Upper lobe of right lung (tissue), 1 donor: ENCODE results near the gene MED25. TPM values are rescaled to one million over a fixed set of nuclear protein-coding genes. Genes with fewer than 3 reads are reported as not detected.

Source experiments
- ATAC-seq: fragments of 200-7000 bp; cut with Tn5 transposase; one replicate; pipeline ENCODE4 v1.9.1; 2020; ENCODE audit warnings: mild to moderate bottlenecking, moderate library complexity
- DNase-seq: peaks from one replicate; pipeline ENCODE4 v3.0.0-alpha.2; 2020
- H3K27ac ChIP-seq: fragments of 200-600 bp; one replicate; pipeline ENCODE4 v1.8.0; 2022
- H3K27me3 ChIP-seq: fragments of 200-600 bp; one replicate; pipeline ENCODE4 v1.8.0; 2022; ENCODE audit warnings: mild to moderate bottlenecking
- H3K36me3 ChIP-seq: fragments of 200-600 bp; one replicate; pipeline ENCODE4 v1.8.0; 2022
- H3K4me1 ChIP-seq: fragments of 200-600 bp; one replicate; pipeline ENCODE4 v1.8.0; 2022
- H3K4me3 ChIP-seq: fragments of 200-600 bp; one replicate; pipeline ENCODE4 v1.8.0; 2022; ENCODE audit warnings: mild to moderate bottlenecking
- H3K9me3 ChIP-seq: fragments of 200-600 bp; one replicate; pipeline ENCODE4 v1.8.0; 2022
- CTCF ChIP-seq: fragments of 200-600 bp; IDR thresholded peaks from one replicate; pipeline ENCODE4 v1.8.0; 2022; ENCODE audit warnings: antibody characterized with exemption
- intact Hi-C: fragments of 100-400 bp; cut with DNase I; formaldehyde crosslinking; loops from one replicate; pipeline ENCODE4 v1.11.0; 2022
- total RNA-seq: library from RNA; stranded (reverse); fragmentation: NEBNext Ultra II Directional; extraction: Animal tissue kit (Norgen Biotek cat#: 25700); gene quantifications from one replicate; pipeline ENCODE4 v1.2.1, GENCODE V29; 2021
- donor health status: DM: no; HTN: yes; CAD: no; lungs with severe emphysema.

The MED25 gene
- total RNA-seq, 1 donor from 2014 or later, result 45.9 TPM

GRCh38 chr19:49864890-49865289, 46.8 kb downstream of the MED25 start:
- Histone ChIP-seq H3K4me1 (peaks cover 27% of the 10 kb centered on the region), H3K27me3 (no peaks in the 10 kb centered on the region), H3K4me3 (no peak overlapping the region), H3K27ac (no peak overlapping the region), H3K9me3 (no peaks in the 10 kb centered on the region), H3K36me3 (peaks cover 45% of the 10 kb centered on the region)
- no peak for DNase-seq
- ATAC-seq, result no peak
- TF ChIP-seq CTCF, result no peak
- intact Hi-C loops, result no loop called here

- H3K4me3 ChIP-seq, result peak within 1 kb of the TSS; percentile 90
- H3K9me3 ChIP-seq, result no peaks in the 10 kb centered on the region
- H3K27ac ChIP-seq, result peak within 1 kb of the TSS; percentile 90
- DNase-seq, result peak; percentile 96
- peaks cover 36% of the 10 kb centered on the region for H3K4me1 ChIP-seq
- TF ChIP-seq CTCF, result no peak
- H3K27me3 ChIP-seq, result no peaks in the 10 kb centered on the region
- peak; percentile 78 for ATAC-seq
- intact Hi-C loops, result no loop called here
- peaks cover 24% of the 10 kb centered on the region for H3K36me3 ChIP-seq
Measured at GRCh38 chr19:49866933-49867782, 49.1 kb downstream of the MED25 start, which contains the start of gene PNKP. Gene PNKP (minus strand): TSS chr19:49867576. CDS start chr19:49867204, 372 bp downstream.

- H3K27me3 ChIP-seq, result no peaks in the 10 kb centered on the region
- H3K4me1 ChIP-seq, result peaks cover 36% of the 10 kb centered on the region
- TF ChIP-seq CTCF, result no peak
- DNase-seq (peak; percentile 95), ATAC-seq (peak; percentile 1)
- H3K4me3 ChIP-seq, result peak overlapping the region; percentile 45
- peak overlapping the region; percentile 90 for H3K27ac ChIP-seq
- intact Hi-C loops, result no loop called here
- no peaks in the 10 kb centered on the region for H3K9me3 ChIP-seq
- peaks cover 11% of the 10 kb centered on the region for H3K36me3 ChIP-seq
Measured at GRCh38 chr19:49869009-49869483, 51.0 kb downstream of the MED25 start.

- H3K9me3 ChIP-seq, result no peaks in the 10 kb centered on the region
- no peaks in the 10 kb centered on the region for H3K27me3 ChIP-seq
- ATAC-seq, result peak; percentile 85
- H3K36me3 ChIP-seq, result peaks cover 4% of the 10 kb centered on the region
- intact Hi-C loops, result no loop called here
- TF ChIP-seq CTCF, result peak; percentile 26
- H3K4me3 ChIP-seq, result peak overlapping the region; percentile 73
- peaks cover 36% of the 10 kb centered on the region for H3K4me1 ChIP-seq
- DNase-seq, result peak; percentile 97
- peak overlapping the region; percentile 90 for H3K27ac ChIP-seq
Measured at GRCh38 chr19:49869484-49870308, 51.6 kb downstream of the MED25 start.

GRCh38 chr19:49870309-49870901, 52.3 kb downstream of the MED25 start:
- Histone ChIP-seq H3K27ac (peak overlapping the region; percentile 90), H3K36me3 (no peaks in the 10 kb centered on the region), H3K4me1 (peaks cover 41% of the 10 kb centered on the region), H3K9me3 (no peaks in the 10 kb centered on the region), H3K4me3 (peak overlapping the region; percentile 73), H3K27me3 (no peaks in the 10 kb centered on the region)
- intact Hi-C loops, result no loop called here
- TF ChIP-seq CTCF, result no peak
- no peak for ATAC-seq
- DNase-seq, result no peak
